Activated gamma-delta T cell treated with Interleukin-2 at 50 U/mL for 16 hours (primary cell): ENCODE data around the gene IL7R.

ENCODE experiments used
- DNase-seq: peaks from one replicate; pipeline ENCODE4 v3.0.0-alpha.2; 2020

IL7R gene, protein sequence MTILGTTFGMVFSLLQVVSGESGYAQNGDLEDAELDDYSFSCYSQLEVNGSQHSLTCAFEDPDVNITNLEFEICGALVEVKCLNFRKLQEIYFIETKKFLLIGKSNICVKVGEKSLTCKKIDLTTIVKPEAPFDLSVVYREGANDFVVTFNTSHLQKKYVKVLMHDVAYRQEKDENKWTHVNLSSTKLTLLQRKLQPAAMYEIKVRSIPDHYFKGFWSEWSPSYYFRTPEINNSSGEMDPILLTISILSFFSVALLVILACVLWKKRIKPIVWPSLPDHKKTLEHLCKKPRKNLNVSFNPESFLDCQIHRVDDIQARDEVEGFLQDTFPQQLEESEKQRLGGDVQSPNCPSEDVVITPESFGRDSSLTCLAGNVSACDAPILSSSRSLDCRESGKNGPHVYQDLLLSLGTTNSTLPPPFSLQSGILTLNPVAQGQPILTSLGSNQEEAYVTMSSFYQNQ

GRCh38 chr5:35856765-35857351 is at the start of gene IL7R:
TSS of gene IL7R (plus strand) at chr5:35856891. CDS start at chr5:35856978, 87 bp downstream.
- no peak for DNase-seq

GRCh38 chr5:35810601-35811000 is 46.1 kb upstream of the IL7R start:
- no peak for DNase-seq

DNA sequence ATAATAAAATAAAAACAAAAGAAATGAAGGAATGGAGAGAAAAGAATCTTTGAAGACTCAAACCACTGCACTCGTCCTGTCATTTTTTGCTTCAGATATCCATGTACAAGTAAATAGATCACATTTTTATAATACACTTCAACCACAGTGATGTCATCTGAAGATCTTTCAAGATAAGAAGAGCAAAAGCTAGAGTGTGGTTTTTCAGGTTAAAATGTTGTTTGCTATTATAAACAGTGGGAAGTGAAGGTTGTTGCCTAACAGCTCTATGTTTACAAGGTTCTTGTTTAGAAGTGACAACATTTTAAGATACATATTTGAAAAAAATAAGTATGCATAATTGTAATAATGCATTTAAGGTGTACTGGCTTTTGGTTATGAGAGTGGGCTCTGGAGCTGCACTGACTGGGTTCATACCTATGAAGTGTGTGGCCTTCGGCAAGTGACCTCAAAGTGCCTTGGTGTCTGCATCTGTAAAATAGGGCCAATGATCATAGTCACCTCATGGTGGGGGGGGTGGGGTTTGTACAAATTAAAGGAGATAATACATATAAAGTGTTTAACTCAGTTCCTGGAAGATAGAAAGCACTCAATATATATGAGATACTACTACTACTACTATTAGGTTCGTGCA is 45.5 kb upstream of the IL7R start:
- DNase-seq, result peak; percentile 35

- DNase-seq, result no peak
These were observed 43.2 kb upstream of the IL7R start for GRCh38 chr5:35813521-35813920.

- no peak for DNase-seq
These were observed 41.4 kb upstream of the IL7R start for GRCh38 chr5:35815089-35815936.

DNA sequence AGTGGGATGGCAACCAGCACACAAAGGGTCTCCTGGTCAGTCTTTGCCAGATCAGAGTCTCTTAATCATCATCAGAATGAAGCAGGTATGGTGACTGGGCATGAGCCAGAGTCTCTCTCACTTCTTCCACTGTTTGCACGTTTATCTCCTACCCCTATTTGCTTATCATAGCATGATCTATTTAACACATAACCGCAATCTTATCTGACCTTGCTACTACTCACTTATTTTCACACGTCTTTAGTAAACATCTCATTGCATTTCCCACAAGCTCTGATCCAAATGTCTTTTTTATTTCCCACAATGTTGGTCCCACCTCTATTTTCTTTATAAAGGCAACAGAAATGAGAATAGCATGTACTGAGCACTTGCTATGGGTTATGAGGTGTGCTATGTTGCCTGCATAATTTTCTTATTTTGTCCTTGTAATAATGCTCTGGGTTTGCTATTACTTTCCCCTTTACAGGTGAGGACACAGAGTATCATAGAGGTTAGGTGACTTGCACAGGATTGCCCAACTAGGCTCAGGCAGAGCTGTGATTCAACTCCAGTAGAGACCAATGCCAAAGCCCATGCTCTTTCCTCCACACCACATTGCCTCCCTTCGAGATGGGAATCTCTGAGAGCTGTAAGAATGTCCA is 39.7 kb upstream of the IL7R start:
- peak; percentile 22 for DNase-seq

DNA sequence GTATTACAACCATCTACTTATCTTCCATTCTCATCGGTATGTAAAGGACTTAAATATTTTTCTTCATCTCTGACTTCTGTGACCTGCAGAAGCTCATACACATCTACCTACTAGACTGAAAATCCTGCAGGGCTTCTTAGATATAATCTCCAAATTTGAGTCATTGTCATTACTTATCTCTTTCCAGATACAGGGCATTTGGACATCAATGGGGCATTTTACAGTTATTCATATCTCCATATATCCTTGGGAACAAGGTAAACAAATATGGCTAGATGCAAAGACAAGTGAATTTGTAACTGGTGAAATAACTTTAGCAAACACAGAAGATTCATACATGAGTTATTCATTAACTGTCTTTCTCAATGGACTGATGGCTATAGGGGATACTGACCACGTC is 37.7 kb upstream of the IL7R start:
- no peak for DNase-seq

GRCh38 chr5:35819668-35820067 is 37.0 kb upstream of the IL7R start:
- no peak for DNase-seq

DNA sequence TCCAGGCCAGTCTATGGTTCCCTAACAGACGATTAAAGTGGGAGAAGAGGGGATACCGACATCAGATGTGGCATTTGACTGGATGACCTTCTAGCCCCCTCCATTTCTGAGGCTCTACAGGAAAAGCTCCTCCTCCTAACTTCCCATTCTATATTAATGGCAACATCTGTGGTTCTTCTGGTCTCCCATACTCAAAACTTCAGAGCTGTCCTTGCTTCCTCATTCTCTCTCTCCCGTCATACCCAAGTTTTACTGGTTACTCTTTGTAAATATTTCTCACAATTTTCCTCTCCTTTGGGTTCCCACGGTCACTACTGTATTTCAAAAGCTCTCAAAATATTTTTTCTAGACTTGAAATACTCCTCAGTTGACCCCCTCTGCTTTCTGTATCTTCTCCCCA is 36.0 kb upstream of the IL7R start:
- DNase-seq, result no peak

DNA sequence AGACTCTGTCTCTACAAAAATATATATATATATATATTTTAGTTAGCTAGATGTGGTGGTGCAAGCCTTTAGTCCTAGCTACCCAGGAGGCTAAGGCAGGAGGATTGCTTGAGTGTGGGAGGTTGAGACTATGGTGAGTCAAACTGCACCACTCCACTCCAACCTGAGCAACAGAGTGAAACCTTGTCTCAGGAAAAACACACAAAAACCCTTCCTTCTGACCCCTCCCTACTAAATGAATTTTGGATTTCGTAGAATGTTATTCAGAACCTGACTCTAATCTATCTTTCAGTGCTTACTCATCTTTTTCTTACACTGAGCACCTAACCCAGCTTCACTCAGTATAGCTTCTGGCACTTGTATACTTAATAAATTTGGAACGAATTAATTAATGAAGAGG is 35.2 kb upstream of the IL7R start:
- DNase-seq, result no peak

DNA sequence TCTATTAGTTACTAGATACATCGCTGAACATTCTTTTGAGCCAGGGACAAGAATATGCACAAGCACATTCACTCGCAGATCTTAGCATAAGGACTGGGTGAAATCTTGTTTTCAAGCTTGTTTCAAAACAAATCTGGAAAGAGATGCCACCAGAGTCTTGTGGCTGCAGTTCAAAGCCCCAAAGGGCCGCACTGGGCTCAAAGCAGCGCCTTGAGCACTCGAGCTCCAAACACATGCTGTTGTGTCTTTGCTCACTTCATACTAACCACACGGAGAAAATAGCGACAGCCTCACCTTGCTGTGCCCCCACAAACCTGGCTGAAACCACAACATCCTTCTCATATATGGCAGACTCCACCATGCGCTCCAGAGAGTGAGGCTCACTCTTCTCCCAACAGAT is 34.2 kb upstream of the IL7R start:
- peak; percentile 55 for DNase-seq

- DNase-seq, result no peak
These were observed 33.2 kb upstream of the IL7R start for GRCh38 chr5:35823347-35824098.

DNA sequence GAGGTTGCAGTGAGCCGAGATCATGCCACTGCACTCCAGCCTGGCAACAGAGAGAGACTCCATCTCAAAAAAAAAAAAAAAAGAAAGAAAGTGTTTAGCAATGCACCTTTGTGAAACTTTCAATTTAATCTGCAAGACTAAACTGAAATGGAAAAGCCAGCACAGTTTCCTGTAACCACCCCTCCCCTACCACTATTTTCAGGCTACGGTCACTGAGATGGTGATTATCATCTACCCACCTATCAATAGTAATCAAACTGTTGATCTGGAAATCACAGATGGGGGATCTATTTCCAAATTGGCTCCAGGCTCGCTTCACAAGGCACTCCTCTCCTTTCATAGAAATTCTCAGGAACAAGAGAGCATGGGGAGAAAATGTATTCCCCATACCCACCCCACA is 30.6 kb upstream of the IL7R start:
- no peak for DNase-seq

DNA sequence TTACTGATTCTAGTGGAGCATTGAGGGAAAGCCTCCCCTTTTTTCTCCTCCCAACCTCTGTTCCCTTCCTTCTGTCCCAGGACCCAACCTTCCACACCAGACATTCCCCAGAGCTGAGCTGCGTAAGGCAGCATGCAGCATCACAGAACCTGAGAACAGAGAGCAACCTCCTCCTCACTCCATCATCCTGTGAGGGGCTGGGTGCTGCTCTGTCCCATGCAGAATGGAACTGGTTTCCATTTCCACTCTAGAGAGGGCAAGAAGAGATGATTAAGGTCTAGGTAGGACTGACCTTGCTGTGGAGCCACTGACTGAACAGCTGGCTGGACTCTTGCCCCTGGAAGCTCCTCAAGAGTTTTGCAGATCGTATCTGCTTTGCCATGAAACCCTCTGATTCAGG is 30.1 kb upstream of the IL7R start:
- DNase-seq, result no peak

DNA sequence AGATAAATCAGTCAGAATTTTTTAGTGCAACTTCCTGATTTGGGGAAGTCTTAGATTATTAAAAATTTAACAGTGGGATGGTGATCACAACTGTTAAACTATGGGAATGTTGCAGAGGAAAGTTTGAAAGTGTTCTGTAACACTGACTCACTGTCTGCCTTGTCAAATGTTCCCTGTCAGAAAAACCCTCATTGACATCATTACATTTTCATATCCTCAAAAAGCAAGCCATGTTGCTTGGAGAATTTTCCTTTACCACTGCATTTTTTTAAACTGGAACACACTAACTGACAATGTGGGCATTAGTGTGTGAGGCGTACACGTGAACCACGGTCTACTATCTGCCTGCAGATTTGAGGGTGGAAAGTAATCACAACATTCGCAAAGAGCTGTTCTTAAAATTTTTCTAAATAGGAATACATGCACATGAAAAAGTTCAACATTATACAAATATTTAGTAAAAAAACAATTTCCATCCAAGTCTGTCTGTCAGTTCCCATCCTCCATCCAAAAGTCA is 28.6 kb upstream of the IL7R start:
- no peak for DNase-seq

- no peak for DNase-seq
These were observed 26.1 kb upstream of the IL7R start for GRCh38 chr5:35830587-35830986.

DNA sequence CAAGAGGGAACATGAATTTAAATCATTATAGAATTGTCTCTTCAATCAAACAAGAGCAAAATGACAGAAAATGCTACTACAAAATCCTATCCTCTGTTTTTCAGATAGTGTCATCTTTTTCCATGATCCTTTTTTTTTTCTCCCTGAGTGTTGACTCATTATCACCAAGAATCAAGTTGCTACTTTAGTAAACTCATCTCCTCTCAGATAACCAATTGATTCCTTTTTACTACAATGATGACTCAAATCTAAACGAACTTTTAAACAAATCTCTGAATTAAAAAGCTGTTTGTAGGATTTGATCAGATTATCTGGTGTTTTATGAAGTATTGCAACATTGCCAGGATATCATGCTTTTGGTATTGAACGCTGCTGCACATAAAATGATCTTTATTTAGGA is 23.9 kb upstream of the IL7R start:
- DNase-seq, result no peak

GRCh38 chr5:35833224-35833623 is 23.5 kb upstream of the IL7R start:
- DNase-seq, result no peak

DNA sequence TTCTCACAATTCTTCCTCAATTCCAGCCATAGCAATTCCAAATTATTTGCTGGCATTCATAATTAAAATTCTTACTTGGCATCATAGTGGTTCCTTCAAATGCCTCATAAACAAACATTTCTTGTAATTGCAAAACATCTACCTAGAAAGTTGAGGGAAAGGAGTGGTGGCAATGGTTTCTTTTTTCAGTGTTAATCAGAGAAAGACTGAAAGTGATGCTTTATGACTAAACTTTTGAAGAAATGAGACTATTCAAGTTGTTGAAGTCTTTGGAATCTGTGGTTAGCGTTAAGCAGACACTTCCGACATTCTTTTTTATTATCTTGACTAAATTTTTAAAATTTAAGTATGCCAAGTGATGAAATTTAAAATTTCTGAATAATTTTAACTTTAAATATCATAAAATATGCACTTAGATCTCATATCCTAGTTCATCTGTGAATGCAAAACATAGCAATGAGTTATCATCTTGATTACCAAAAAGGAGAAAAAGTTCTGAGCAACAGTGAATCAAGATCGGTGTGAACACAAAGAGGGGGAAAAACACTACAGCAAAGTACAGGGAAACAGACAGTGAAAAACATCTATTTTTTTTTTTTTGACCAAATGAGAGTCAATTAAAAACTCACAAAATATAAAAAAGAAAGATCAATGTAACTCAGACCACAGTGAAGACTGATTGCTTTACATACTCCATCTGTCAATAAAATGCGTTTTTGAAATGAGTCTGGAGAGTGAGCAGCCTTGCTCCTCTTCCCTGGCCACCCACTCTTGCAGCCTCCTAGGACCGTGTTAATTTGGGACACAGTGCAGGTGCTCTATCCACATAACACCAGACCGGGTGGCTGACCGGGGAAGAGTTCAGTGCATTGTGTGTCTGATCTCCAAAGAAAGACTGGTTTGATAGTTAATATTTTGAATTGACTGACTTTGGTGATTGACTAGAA is 20.6 kb upstream of the IL7R start:
- DNase-seq, result no peak

- no peak for DNase-seq
These were observed 18.2 kb upstream of the IL7R start for GRCh38 chr5:35838370-35839042.
